Measurements from ENCODE around the gene PIK3AP1. TPM values are rescaled to one million over a fixed set of nuclear protein-coding genes. Genes with fewer than 3 reads are reported as not detected.

The PIK3AP1 gene
- total RNA-seq, 1 experiment from 2014 or later, result 1.7 TPM

- no peak overlapping the region for H2BK12ac ChIP-seq (ENCODE audit: insufficient read length, low read depth, low read length)
- H3K4me1 ChIP-seq (ENCODE audit: insufficient read depth, low read length), result no peaks in the 10 kb centered on the region
- no peaks in the 10 kb centered on the region for H3K79me2 ChIP-seq (ENCODE audit: insufficient read depth, low read length)
- H2AFZ ChIP-seq (ENCODE audit: low read length), result no peak overlapping the region
- Mint-ChIP-seq H3K27me3 (ENCODE audit: low read depth) (no peaks in the 10 kb centered on the region; the same call in 1 of the 2 replicates), H3K4me1 (peaks cover 0 to 5% of the 10 kb centered on the region in 2 experiments; a peak in 1 of 4 replicates), H3K36me3 (ENCODE audit: insufficient read depth in 1 of 3, low read depth in 3 of 3) (peaks cover 13 to 30% (median 21%) of the 10 kb centered on the region in 3 experiments), H3K4me3 (no peak overlapping the region), H3K9me3 (peaks cover 35% of the 10 kb centered on the region in 2 experiments), H3K27ac (no peak overlapping the region)
- H3K4me2 ChIP-seq (ENCODE audit: insufficient read depth, insufficient read length, low read length), result no peak overlapping the region
- no peak overlapping the region for H2BK15ac ChIP-seq (ENCODE audit: low read depth, low read length)
- WGBS (ENCODE audit: extremely low coverage, insufficient read length, low lambda C conversion rate), result no CpG with 5 or more reads among the region's 11 CpGs
- H3K4ac ChIP-seq (ENCODE audit: low read depth, low read length), result no peak overlapping the region
- no peaks in the 10 kb centered on the region for H3K79me1 ChIP-seq (ENCODE audit: insufficient read depth, low read depth, low read length, poor library complexity, severe bottlenecking)
- no peak overlapping the region for H2BK20ac ChIP-seq (ENCODE audit: low read depth, low read length, poor library complexity, severe bottlenecking)
- H3K23me2 ChIP-seq (ENCODE audit: insufficient read length, low read depth, low read length, poor library complexity, severe bottlenecking), result no peaks in the 10 kb centered on the region
- H4K20me1 ChIP-seq (ENCODE audit: control insufficient read depth, insufficient read depth, insufficient read length), result no peaks in the 10 kb centered on the region
- H3K27ac ChIP-seq (ENCODE audit: insufficient read length, low read depth, low read length), result no peak overlapping the region
- no peak overlapping the region for H3K18ac ChIP-seq (ENCODE audit: insufficient read length, low read depth, low read length)
- H4K5ac ChIP-seq (ENCODE audit: insufficient read length, low read depth, low read length), result no peak overlapping the region
- H2AK5ac ChIP-seq (ENCODE audit: insufficient read length, low read length), result no peak overlapping the region
- H3T11ph ChIP-seq (ENCODE audit: low read length), result no peak overlapping the region
- no peak overlapping the region for H4K91ac ChIP-seq (ENCODE audit: insufficient read length, low read depth, low read length)
- no peaks in the 10 kb centered on the region for H3K27me3 ChIP-seq (ENCODE audit: insufficient read depth, low read length)
- no peak overlapping the region for H3K9ac ChIP-seq (ENCODE audit: extremely low read depth, insufficient read length, low read length)
- no peak overlapping the region for H3K14ac ChIP-seq (ENCODE audit: insufficient read depth, low read length)
- H3K9me3 ChIP-seq (ENCODE audit: control insufficient read depth, low read depth, low read length), result peaks cover 8% of the 10 kb centered on the region
- H3K23ac ChIP-seq (ENCODE audit: insufficient read length, low read depth, low read length), result no peak overlapping the region
- H2BK5ac ChIP-seq (ENCODE audit: insufficient read length, low read length), result no peak overlapping the region
- no peak overlapping the region for H2BK120ac ChIP-seq (ENCODE audit: low read depth, low read length, poor library complexity, severe bottlenecking)
- no peak overlapping the region for H4K8ac ChIP-seq (replicated peaks; ENCODE audit: insufficient read length, low read depth, low read length)
- H3K56ac ChIP-seq (ENCODE audit: insufficient read length, low read depth, low read length), result no peak overlapping the region
- TF ChIP-seq, protein P1, sequence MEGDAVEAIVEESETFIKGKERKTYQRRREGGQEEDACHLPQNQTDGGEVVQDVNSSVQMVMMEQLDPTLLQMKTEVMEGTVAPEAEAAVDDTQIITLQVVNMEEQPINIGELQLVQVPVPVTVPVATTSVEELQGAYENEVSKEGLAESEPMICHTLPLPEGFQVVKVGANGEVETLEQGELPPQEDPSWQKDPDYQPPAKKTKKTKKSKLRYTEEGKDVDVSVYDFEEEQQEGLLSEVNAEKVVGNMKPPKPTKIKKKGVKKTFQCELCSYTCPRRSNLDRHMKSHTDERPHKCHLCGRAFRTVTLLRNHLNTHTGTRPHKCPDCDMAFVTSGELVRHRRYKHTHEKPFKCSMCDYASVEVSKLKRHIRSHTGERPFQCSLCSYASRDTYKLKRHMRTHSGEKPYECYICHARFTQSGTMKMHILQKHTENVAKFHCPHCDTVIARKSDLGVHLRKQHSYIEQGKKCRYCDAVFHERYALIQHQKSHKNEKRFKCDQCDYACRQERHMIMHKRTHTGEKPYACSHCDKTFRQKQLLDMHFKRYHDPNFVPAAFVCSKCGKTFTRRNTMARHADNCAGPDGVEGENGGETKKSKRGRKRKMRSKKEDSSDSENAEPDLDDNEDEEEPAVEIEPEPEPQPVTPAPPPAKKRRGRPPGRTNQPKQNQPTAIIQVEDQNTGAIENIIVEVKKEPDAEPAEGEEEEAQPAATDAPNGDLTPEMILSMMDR (conservative IDR thresholded peaks at IDR 0.05), result no peak
- no peak for DNase-seq
Observed at GRCh38 chr10:96768136-96768535, 47.8 kb upstream of the PIK3AP1 start.

Measured in H9 (cell line).